SK-N-MC (cell line): Measurements from ENCODE around the gene PPP4R1.

Experiments used
- EZH2 ChIP-seq: fragments of 200-600 bp; sonication (generic); IDR thresholded peaks from one replicate; pipeline ENCODE4 v1.6.1; 2017; ENCODE audit warnings: antibody characterized with exemption
- POLR2AphosphoS5 ChIP-seq: IDR thresholded peaks from 2 replicates; pipeline ENCODE4 v1.6.1; 2012; ENCODE audit warnings: mild to moderate bottlenecking, low read depth, low read length, borderline replicate concordance

- TF ChIP-seq EZH2 (no peak), POLR2AphosphoS5 (no peak)
Observed at GRCh38 chr18:9606039-9606438, 8.3 kb downstream of the PPP4R1 start.
